ENCODE measurements around the gene RASA4.
"Not testable (repeated sequence)": the region's sequence is repeated elsewhere in the genome, so short reads cannot be mapped to it uniquely, and the experiment has no call there.

RASA4 gene

DNA sequence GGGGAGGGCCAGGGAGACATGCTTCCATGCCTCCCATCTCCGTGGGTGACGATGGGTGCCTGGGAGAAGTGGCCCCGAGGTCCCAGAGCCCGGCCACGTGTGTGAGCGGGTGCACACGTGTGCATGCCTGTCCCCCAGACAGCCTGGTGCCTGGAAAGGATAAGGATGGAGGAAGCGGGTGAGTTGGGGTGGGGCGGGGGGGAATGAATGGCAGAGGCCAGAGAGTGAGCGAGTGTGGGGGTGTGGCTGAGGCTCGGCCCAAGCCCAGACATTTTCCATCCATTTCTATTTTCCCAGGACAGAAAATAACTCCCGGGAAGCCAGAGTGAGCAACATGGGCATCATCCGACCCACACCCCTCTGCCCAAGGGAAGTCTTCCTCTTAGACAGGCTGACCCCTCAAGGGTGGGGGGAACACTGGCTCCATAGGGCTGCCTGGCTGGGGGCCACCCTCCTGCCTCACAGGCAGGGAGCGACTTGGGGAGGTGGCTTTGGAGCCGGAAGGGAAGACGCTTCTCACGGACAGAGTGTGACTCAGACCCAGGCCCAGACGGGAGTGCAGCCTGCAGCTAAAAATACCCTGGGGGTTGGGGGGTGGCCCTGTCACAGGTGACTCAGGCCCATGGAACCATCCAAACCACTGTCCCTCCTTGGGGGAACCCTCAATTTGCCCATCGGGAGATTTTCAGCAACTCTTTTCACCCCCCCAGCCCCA is 12.0 kb downstream of the RASA4 start:
- DNase-seq: not testable (repeated sequence)

DNA sequence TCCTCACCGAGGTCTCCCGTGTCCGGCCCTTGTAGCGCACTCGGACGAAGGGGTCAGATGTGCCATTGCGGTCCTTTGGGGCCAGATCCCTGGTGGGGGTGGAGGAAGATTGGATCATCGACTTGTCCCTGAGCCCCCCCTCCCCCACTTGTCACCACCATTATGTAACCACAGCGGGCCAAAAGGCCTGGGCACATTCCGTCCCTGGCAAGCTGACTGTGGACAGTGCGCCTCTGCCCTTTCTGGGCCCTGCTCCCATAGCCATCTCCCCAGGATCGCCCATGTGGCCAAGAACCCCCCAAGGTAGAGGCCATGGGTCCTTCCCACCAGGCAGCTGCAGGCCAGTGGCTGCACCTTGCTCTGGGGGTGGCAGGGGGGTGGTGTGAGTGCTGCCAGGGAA is 14.2 kb downstream of the RASA4 start:
- DNase-seq: not testable (repeated sequence)

DNA sequence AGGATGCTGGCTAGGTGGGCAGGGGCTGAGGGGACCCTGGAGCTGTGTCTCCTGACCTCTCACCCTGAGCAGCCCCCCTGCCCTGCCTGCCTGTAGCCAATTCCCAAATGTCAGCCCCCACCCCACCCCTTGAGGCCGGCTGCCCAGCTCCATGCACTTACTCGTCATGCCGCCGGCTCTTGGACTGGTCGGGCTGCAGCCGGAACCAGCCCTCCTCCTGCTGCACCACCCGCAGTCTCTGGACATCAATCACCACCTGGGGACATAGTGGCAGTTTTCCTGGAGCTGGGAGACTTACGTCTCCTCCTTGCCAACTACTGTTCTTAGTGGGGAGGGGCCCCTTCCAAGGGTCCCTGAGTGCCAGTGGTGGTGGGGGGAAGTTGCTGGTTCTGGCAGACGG is 16.9 kb downstream of the RASA4 start:
- DNase-seq: not testable (repeated sequence)

DNA sequence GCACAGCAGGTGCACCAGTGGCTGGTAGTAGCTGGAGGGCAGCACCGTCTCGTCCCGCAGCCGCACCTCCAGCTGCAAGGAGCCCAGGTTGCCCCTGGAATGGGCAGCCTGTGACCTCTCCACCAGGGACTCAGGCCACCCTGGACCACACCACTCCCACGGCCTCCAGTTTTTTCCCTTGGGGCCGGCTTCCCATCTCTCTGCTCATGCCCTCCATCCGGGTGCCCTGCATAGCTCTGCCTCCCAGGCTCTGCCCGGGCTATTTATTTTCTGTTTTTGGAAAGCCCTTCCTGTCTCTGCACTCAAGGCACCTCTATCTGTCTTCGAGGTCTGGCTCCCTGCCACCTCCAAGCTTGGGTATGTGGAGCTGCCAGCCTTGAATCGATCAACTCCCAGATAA is 20.5 kb downstream of the RASA4 start:
- not testable (repeated sequence) for DNase-seq

DNA sequence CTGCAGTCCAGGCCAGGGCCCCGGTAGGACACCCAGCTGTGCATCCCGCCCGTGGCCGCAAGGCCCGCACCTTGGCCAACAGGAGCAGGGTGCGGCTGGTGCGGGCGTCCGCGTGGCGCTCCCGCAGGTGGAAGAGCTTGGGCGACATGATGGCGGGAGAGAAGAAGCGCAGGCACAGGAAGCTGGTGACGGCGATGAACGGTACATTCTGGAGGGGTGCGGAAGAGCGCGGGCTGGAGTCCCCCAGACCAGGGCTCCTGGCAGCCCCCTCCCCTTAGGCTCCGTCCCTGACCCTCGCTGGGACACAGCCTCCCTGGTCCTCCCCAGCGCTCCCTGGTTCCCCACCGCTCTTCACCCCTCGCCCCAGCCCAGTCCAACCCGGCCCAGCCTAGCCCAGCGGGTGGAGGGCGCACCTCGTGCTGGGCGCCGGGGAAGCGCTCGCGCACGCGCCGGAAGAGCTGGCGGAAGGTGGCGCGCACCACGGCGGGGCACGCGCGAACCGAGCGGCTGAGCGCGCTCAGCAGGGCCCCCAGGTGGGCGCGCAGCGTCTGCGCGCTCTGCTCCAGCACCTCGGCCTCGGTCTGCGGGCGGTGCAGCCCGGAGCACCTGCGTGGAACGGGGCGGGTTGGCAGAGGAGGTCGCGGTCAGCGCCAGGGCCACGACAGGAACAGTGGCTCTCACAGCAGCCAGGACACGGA is 22.8 kb downstream of the RASA4 start:
- not testable (repeated sequence) for DNase-seq

DNA sequence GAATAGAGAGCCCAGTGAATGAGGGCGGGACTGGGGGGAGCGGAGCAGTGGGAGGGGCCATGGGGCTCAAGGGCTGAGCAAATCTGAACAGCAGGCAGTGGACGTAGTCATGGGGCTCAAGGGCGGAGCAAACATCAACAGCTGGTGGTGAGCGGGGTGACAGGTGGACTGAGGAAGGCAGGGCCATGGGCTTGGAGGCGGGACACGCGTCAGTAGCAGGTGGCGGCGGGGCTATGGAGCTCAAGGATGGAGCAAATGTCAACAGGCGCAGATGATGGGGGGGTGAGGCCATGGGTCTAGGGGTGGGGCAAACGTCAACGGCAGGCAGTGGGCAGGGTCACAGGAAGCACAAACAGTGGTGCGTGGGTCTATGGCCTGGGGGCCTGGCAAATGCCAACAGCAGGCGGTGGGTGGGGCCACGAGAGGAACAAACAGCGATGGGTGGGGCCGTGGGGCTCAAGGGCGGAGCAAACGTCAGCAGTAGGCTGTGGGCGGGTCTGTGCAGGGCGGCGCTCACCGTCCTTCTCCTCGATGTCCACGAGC is 24.0 kb downstream of the RASA4 start:
- DNase-seq: not testable (repeated sequence)

DNA sequence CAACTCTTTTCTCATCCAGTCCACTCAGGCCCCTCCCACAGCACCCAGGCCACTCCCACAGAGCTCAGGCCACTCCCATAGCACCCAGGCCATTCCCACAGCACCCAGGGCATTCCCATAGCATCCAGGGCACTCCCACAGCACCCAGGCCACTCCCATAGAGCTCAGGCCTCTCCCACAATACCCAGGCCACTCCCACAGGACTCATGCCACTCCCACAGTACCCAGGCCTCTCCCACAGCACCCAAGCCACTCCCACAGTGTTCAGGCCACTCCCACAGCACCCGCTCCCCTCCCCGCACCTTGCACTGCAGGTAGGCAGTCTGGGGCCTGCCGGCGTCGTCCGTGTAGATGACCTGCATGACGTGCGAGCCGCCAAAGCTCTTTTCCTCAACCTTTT is 26.7 kb downstream of the RASA4 start:
- not testable (repeated sequence) for DNase-seq

GRCh38 chr7:102583495-102583894 is 33.1 kb downstream of the RASA4 start:
- DNase-seq: not testable (repeated sequence)

DNA sequence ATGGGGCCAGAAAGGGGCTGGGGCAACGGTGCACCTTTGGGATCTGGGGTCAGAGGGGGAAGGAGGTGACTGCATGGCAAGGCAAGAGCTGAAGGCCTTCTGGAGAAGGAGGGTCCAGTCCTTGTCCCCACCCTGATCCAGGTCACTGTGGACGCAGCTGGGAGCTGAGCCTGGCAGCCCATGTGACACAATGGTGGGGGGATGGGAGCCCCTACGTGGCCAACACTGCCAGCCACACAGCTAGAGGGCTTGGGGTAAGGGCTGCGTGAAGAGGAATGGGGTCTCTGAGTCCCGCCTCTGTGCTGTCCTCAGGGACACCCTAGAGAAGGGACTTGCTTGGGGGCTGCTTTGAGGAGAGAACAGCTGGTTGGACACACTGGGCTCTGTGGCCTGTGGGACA is 34.8 kb downstream of the RASA4 start:
- not testable (repeated sequence) for DNase-seq

DNA sequence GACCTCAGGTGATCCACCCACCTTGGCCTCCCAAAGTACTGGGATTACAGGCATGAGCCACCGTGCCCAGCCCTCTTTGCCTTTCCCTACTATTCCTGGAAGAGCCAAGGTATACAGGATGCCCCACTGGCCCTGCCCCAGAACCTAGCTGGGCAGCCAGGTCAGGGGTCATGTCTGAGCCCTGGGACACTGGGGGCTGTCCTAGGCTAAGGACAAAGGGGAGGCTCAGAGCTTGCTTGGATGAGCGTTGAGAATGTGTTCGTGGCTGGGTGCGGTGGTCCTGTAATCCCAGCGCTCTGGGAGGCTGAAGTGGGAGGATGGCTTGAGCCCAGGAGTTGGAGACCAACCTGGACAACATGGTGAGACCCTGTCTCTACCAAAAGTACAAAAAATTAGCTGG is 38.1 kb downstream of the RASA4 start:
- DNase-seq: not testable (repeated sequence)

DNA sequence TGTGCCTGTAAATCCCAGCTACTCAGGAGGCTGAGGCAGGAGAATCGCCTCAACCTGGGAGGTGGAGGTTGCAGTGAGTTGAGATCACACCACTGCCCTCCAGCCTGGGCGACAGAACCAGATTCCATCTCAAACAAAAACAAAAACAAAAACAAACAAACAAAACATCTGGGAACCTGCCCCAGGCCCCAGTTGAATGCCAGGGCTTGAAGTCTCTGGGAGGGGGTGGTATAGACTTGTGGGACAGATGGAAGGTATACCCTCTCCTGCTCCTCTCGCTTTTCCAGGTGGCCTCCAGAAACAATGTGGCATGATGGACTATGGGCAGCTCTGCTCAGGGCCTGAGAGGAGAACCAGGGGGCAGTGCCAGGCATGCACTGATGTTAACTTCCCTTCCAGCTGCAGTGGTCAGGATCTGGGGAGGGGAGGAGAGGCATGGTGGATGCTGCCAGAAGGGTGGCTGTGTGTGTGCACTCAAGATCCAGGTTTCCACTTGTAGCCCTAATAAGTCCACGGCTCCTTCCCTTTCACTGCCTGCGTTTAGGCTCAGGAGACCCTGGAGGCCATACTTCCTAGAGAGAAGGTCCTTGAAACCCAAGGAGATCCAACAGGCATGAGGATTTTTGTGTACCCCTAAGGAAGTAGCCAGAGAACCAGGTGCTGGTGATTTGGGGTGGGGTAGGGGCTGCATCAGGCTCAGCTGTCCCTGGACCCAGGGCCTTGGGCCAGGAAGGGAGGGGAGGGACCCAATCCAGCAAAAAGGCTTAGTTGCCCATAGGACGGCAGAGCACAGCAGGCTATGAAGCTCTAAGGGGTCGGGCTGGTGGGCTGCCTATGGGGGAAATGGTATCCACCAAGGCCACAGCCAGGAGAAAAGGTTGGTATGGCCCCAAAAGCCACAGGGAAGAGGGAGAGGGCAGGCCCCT is 39.0 kb downstream of the RASA4 start:
- DNase-seq: not testable (repeated sequence)

DNA sequence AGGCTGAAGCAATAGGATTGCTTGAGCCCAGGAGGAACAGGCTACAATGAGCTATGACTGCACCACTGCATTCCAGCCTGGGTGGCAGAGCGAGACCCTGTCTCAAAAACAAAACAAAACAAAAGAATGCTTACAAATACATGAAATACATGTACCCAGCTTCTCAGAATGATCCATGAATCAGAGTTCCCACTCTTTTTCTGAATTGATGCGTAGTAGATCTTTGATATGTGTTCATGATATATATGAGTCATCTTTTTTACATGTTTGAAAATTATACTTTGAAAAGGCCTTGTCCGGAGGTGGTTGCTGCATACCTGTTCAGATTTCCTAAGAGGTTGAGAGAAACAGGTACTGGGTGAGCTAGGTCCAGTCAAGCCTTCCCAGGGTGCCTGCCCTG is 40.2 kb downstream of the RASA4 start:
- not testable (repeated sequence) for DNase-seq

- DNase-seq: not testable (repeated sequence)
Measured at GRCh38 chr7:102574607-102575006, 41.9 kb downstream of the RASA4 start.

DNA sequence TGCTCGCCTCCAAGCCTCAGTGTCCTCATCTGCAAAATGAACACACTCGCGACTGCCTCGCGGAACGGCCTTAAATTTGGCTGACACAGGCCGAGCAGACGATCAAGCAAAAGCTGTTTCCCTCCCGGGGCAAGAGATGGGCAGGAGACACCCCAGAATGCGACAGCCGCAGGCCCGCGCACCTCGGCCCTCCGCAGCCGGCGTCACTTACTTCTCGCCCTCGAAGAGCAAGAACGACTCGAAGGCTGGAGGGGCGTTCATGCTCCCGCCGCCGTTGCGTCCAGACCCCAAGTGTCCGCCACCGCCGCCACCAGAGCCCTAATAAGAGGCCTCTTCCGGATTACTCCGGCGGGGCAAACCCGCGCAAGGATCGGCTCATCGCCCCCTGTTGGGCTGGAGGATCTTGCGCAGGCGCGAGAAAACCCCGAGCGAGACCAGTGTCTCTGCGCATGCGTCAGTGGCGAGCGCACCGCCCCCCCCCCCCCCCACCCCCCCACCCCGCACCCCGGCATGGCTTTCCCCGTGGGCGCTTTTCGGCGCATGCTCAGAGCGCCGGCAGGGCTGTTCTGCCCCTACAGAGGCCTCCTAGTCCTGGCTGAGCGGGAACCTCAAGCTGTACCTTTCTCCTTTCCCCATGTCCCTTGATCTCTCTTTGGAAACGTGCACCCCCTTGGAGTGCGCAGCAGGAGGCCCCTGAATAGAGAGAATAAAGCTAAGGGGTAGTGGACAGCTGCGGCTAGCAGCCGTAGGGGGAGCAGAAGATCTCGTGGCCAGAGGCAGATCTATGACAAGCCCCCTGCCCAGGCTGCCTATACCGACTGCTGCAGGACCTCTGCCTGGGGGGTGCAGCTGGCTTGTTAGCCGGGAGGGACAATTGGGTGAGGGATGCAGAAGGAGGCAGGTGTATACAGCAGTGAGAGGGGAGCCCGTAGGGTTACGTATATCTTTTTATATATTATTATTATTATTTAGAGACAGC is 44.0 kb downstream of the RASA4 start, which contains the start of gene POLR2J3:
POLR2J3 (minus strand) TSS at position 323 of the 979 bp plus-strand sequence; CDS start at position 261, 62 bp downstream.
- not testable (repeated sequence) for DNase-seq

DNA sequence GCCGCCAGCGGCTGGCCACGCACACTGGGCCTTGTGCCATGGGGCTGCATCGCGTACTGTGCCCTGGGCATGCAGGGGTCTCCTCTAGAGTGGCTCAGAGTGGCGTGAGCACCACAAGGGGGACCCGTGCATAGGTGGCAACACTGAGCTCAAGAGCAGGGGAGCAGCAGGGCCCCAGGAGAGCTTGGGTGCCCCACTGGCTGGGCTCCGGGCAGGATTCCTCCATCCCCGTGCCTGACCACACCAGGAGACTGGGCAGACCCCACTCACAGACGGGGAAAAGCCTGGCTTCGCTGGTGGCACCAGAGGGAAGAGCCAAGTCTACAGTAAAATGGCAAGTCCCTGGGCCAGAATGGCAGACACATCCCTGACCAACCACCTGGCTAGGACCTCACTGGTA is 47.9 kb downstream of the RASA4 start:
- not testable (repeated sequence) for DNase-seq

DNA sequence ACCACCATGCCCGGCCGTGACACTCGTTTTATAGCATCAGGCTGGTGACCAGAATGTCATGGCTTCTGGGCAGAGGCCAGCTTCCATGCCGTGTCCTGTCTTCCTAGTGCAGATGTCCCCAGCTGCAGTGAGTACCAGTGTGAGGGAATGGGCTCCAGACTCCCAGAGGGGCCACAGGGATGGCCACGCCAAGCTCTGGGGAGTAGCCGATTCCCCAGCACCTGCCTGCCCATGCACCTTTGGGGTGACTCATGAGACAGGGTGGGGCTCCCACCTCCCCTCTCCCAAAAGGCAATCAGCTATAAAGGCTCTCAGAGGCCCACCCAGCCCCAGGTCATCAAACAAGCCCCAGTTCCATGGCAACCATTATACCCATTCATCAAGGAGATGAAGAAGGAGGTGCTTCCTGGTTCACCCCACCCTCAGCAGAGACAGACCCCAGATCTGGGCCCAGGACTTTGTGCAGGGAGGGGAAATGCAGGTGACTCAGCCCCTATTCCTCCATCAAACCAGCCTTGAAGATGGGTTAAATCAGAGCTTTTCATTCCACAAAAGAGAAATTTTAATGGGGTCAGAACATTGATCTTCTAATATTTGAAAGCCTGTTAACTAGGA is 65.6 kb downstream of the RASA4 start, which contains the start of gene SPDYE2:
SPDYE2 (plus strand) TSS at position 419 of the 615 bp plus-strand sequence. CDS start 2,030 bp downstream, outside the sequence.
- DNase-seq: not testable (repeated sequence)

GRCh38 chr7:102546353-102546752 is 70.2 kb downstream of the RASA4 start:
- not testable (repeated sequence) for DNase-seq

- DNase-seq: not testable (repeated sequence)
Measured at GRCh38 chr7:102545288-102545687, 71.3 kb downstream of the RASA4 start.

- DNase-seq: not testable (repeated sequence)
Measured at GRCh38 chr7:102544372-102544771, 72.2 kb downstream of the RASA4 start.

DNA sequence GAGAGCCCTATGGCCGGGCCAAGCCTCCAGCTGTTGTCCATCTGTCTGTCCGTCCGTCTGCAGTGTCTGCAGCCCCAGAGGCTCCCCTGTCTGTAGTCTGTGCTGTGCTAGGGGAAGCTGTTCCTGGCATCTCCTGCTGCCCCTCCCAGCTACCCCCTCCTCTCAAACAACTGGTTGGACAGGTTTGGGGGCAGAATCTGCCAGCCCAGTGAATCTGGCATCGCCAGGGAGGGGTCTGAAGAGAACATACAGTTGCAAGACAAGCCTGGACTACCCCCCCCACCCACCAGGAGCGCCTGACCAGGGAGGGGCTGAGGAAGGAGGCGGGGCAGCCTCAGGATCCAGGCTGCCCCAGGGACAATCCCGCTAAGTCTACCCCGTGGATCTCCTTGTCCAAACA is 73.0 kb downstream of the RASA4 start, which contains the start of gene UPK3BL2:
UPK3BL2 (minus strand) TSS at position 101 of the 400 bp plus-strand sequence; CDS start at position 41, 60 bp downstream.
- DNase-seq: not testable (repeated sequence)

GRCh38 chr7:102542771-102543170 is 73.8 kb downstream of the RASA4 start:
- not testable (repeated sequence) for DNase-seq

Data from bone marrow (tissue), 2 donors.